SU-DHL-6 (cell line): Measurements from ENCODE around the gene CSTF3.

ENCODE experiments used
- CTCF ChIP-seq: fragments of 200-600 bp; sonication (generic); IDR thresholded peaks from one replicate; pipeline ENCODE4 v1.5.1; 2017; ENCODE audit warnings: antibody characterized with exemption, mild to moderate bottlenecking, low read length, moderate library complexity; ENCODE audit not compliant: insufficient read depth, poor library complexity, severe bottlenecking
- EZH2phosphoT487 ChIP-seq: fragments of 200-600 bp; sonication (generic), shearing (Covaris generic); conservative IDR thresholded peaks from 2 replicates; pipeline ENCODE4 v1.6.1; 2018; ENCODE audit warnings: mild to moderate bottlenecking, antibody characterized with exemption, low read length, moderate library complexity, mixed read lengths

DNA sequence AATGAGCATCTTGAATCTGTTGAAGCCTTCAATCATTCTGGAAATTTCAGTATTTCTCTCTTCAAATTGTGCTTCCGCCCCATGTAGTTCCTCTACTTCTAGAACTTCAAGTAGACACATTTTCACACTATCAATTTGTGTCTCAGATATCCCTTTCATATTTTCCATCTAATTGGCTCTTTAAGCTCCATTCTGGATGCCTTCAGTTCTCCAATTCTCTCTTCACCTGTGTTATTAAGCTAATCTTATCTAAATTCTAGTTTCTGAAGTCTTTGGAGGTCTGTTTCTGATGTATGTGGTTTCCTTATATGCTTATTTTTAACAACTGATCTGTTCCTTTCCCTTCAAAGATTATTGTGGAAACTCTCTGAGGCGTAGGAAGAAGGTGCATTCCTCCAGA is 36.3 kb downstream of the CSTF3 start:
- TF ChIP-seq CTCF (no peak), EZH2phosphoT487 (no peak)
